ENCODE measurements around the gene ALDH3B2. TPM values are rescaled to one million over a fixed set of nuclear protein-coding genes. Genes with fewer than 3 reads are reported as not detected.
"Not testable (repeated sequence)": the region's sequence is repeated elsewhere in the genome, so short reads cannot be mapped to it uniquely, and the experiment has no call there.

Gene ALDH3B2, protein sequence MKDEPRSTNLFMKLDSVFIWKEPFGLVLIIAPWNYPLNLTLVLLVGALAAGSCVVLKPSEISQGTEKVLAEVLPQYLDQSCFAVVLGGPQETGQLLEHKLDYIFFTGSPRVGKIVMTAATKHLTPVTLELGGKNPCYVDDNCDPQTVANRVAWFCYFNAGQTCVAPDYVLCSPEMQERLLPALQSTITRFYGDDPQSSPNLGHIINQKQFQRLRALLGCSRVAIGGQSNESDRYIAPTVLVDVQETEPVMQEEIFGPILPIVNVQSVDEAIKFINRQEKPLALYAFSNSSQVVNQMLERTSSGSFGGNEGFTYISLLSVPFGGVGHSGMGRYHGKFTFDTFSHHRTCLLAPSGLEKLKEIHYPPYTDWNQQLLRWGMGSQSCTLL
- polyA plus RNA-seq (ENCODE audit: insufficient read length in 4 of 4) = 1 to 10 TPM; 1.9 to 5.4 (median 2.3) TPM

DNA sequence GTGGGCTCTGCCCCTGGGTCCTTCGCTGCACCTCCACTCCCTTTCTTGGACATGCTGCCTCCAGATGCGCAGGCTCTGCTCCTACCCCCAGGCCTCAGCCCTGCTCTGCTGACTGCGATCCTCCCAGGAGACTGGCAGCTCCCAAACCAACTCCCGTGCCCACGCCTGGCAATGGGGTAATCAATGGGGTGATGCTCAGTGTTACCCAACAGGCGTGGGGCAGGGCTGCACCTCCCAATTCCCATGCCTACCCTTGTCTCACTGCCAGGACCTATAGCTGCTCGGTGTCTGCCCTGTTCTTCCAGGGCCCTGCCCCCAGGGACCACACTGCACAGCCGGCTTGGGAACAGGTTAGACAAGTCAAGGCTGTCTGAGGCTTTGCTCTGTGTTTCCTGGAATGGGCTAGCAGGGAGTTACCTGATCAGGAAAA lies at the start of gene ALDH3B2:
TSS of gene ALDH3B2 (minus strand) at position 182 of the 430 bp plus-strand sequence. CDS start 7,688 bp downstream, outside the sequence.
- no peak for DNase-seq (ENCODE audit: low read depth in 4 of 4, low spot score in 2 of 4)

DNA sequence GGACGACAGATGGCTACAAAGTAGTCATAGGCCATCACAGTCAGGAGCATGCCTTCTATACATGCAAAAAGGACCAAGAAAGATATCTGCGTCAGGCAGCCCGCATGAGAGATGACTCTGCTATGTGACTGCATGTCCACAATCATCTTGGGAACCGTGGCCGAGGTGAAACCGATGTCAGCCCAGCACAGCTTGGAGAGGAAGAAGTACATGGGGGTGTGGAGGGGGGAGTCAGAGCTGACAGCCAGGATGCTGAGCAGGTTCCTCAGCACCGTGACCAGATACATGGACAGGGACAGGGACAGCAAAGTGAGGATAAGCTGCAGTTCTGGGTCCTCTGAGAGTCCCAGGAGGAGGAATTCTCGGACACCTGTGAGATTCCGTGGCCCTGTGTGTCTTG lies 48.6 kb upstream of the ALDH3B2 start:
- DNase-seq (ENCODE audit: low read depth in 4 of 4, low spot score in 2 of 4) = not testable (repeated sequence)

DNA sequence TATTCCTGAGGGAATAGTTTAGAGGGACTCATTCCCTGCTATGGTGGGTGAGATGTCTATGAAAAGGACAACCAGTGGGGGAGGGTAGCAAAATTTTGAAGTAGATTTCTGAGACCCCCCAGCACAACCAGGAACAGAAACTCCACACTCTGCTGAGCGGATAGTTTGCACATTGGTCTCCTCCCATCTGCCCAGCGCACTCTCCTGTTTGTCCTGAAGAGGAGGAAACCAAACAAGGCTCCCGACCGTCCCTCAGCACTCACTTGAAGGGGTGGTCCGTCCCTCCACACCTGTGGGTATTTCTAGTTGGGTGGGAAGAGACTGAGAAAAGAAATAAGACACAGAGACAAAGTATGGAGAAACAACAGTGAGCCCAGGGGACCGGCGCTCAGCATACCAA lies 41.8 kb upstream of the ALDH3B2 start:
- not testable (repeated sequence) for DNase-seq (ENCODE audit: low read depth in 4 of 4, low spot score in 2 of 4)

DNA sequence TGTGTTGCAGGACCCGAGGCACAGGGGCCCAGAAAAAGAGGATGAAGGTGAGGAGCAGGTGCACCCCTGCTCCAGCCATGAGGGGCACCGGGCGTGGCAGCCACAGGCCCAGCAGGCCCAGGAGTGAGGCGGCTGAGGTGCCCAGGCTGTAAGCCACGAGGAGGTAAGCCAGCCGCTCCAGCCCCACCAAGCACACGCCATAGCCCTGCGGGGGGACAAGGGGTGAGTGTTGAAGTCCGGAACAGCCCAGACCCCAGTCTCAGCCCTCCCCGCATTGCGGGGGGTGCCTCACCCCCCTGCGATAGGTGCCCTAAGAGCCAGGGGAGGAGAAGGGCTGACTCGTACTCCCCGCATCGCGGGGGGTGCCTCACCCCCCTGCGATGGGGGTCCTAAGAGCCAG lies 41.4 kb upstream of the ALDH3B2 start:
- not testable (repeated sequence) for DNase-seq (ENCODE audit: low read depth in 4 of 4, low spot score in 2 of 4)

DNA sequence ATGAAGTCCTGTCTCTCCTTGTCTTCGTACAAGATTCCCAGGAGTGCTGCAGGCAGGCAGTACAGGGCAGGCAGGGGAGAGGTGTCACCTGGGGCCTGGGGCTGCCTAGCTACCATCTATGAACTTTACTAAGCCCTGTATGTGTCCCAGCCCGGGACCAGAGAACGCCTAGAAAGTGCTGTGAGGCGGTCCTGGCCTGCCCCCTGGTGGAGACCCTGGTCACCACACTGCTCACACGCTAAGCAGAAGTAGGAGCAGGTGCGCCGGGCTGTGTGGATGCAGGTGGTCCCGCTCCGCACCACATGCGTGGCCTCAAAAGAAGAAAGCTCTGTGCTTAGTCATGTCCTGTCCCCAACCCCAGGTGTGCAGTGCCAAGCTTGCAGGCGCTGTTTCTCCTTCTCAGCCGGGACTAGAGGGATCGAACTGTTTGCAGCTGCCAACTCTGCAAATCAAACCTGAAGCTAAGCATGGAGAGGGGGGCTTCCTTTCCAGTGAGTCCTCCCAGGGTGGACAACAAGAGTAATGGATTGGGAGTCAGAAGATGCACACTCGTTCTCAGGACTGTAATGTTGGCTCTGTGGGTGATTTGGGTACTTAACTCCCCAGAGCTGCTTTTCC lies 39.6 kb upstream of the ALDH3B2 start:
- not testable (repeated sequence) for DNase-seq (ENCODE audit: low read depth in 4 of 4, low spot score in 2 of 4)

DNA sequence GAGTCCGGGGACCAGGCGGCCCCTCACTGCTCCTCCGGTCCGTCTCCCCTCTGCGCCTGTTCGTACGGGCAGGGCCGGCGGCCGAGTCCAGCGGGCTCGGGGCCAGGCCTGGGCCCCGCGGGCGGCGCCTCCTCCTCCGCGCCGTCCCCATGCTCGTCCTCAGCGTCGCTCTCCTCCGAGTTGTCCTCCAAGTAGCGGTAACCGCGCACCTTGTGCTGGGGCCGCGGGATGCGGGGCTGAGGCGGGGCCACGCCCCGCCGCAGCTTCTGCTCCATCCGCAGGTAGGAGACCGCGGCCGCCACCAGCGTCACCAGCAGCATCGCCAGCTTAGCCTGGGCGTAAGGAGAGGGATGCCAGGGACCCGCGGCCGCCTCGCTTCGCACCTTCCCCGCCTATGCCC lies 37.3 kb upstream of the ALDH3B2 start:
- DNase-seq (ENCODE audit: low read depth in 4 of 4, low spot score in 2 of 4) = not testable (repeated sequence)

DNA sequence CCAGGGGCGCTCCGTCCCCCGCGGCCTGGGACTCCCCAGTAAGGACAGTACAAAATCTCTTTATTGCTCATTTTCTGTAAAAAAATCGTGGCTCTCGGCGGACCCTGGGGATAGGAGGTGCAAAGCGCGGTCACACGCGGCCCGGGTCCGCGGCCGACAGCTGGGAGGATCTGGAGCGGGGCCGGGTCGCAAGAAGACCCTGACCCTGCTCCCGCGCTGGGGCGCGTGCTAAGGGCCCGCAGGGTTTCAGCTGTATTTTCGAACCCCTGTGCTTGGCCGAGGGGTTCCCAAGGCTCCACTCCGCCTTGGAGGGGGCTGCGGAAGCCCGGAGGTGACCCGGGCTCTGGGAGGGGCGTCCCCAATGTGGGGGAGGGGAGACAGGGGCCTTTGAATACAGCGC lies 36.8 kb upstream of the ALDH3B2 start:
- not testable (repeated sequence) for DNase-seq (ENCODE audit: low read depth in 4 of 4, low spot score in 2 of 4)

DNA sequence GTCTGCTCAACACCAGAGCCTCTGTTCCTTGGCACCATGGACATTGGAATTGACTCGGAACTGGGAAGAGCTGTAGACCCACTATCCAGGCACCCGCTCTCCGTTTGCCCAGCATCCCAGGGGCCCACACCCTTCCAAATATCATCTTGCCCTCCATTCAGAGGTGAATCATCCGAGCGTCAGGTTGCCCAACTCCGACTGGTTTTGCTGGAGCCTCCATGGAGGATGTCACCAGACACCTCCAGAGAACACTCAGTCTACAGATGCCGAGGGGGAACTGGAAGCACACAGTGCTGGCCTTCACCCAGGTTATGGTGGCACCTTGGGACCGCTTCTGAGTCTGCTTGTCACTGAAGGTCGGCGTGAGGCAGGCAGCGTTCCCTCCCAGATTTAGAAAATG lies 35.4 kb upstream of the ALDH3B2 start:
- DNase-seq (ENCODE audit: low read depth in 4 of 4, low spot score in 2 of 4) = not testable (repeated sequence)

DNA sequence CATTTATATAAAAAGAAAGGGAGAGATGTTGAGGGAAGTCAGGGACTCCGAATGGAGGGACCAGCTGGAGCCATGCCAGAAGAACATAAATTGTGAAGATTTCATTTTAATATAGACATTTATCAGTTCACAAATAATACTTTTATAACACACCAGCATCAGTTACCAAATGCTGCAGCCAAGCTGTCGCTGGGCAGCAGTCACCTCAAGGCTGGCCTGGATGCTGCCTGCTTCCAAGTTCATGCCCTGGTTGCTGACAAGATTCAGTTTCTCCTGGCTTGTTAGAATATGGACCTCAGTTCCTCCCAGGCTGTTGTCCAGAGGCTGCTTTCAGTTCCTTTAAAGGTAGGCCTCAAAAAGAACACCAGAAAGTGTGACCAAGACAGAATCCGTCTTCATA lies 30.8 kb upstream of the ALDH3B2 start:
- no peak for DNase-seq (ENCODE audit: low read depth in 4 of 4, low spot score in 2 of 4)

DNA sequence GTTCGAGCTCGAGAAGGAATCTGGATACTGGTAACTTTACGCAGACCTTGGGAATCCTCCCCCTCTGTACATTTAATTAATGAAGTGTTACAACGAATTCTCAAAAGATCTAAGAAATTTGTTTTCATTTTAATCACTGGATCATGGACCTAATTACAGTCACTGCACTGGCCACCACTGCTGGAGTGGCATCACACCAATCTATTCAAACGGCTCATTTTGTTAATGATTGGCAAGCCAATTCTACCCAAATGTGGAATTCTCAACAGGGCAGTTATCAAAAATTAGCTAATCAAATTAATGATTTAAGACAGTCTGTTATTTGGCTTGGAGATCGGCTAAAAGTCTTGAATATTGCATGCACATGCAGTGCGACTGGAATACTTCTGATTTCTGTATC lies 30.1 kb upstream of the ALDH3B2 start:
- no peak for DNase-seq (ENCODE audit: low read depth in 4 of 4, low spot score in 2 of 4)

DNA sequence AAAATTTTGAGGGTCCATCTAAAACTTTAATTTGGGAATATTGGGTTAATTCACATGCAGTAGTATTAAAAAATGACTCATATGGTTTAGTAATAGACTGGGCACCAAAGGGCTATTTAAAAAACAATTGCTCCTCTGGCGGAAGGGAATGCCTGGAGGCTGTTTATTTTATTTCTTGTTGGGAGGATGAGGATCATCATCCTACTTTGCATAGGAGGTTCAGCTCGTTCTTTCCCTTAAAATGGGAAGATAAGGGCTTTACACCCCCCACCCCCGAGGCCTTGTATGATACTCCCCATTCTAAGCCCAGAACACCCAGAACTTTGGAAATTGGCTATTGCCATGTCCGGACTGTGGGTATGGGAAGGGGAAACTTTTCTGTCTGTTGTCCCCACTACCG lies 29.3 kb upstream of the ALDH3B2 start:
- not testable (repeated sequence) for DNase-seq (ENCODE audit: low read depth in 4 of 4, low spot score in 2 of 4)

DNA sequence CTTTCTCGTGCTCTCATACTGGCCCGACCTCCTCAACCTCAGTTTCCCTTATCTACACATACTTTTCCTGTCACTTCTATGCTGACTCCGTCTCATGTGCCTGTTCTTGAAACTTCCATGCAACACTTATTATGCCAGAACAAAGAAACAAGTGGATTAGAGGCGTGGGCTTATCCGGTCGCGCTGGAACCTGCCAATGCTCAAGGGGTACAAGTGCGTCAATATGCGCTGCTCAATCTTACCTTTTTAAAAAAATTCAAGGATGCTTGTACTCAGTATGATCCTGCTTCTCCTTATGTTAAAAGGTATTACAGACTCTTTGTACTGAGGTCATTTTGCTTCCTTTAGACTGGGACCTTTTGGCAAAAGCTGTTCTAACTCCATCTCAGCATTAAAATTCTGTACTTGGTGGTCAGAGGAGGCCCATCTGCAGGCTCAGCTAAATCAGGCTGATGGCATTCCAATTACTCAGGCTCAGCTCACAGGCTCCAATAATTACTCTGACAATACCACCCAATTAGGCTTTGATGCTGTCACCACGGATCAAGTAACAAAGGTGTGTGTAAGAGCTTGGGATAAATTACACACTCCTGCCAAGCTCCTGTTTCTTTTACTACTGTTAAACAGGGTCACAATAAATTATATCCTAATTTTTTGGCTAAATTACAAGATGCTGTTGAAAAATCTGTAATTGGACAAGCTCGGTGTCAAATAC lies 26.3 kb upstream of the ALDH3B2 start:
- DNase-seq (ENCODE audit: low read depth in 4 of 4, low spot score in 2 of 4) = no peak

DNA sequence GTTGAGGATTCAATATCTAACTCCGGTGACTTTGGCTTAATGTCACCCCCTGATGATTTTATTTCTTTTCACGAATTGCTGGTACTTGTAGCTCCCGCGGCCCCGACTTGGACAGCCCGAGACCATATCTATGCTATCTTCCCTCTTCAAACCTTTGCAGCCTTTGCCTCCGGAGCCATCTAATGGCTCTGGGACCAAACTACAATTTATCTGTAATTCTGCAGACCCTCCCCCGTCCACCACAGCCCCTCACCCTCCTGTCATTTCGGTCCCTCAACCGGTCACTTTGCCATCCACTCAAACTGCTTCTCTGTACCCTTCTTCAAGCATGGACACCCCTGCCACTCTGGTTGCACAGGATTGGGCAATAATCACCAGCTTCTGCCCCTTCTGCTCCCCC lies 25.7 kb upstream of the ALDH3B2 start:
- DNase-seq (ENCODE audit: low read depth in 4 of 4, low spot score in 2 of 4) = no peak

DNA sequence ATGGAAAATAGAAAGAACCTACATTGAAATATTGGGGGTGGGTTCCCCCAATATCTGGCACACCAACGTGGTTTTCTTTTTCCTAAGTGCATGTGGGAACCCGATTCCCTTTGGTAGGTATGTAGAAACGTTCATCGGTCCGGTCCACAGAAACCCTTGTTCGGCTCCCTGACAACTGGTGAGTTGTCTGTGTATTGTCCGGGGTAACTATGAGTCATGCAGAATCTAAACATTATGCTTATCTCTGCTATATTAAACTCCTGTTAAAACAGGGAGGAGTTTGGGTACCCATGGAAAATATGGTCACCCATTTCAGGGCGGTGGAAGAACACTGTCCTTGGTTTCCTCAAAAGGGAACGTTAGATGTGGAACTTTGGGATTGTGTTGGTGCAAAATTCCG lies 25.1 kb upstream of the ALDH3B2 start:
- no peak for DNase-seq (ENCODE audit: low read depth in 4 of 4, low spot score in 2 of 4)

DNA sequence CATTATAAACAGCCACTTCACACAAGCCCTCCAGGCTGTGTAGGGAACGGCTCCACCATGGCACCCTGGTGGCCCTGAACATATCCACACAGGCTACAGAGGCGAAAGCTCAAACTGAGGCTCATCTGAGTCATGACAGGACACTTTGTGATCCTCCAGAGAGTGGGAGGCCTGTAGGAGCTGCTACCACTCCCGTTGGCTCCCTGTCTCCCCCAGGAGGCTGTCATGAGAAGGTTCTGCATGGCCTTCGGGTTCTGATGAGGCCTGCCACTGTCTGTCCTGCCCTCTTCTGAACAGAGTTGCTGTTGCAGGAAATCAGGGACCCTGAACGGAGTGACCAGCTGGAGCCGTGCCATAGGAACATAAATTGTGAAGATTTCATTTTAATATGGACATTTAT lies 23.8 kb upstream of the ALDH3B2 start:
- no peak for DNase-seq (ENCODE audit: low read depth in 4 of 4, low spot score in 2 of 4)

DNA sequence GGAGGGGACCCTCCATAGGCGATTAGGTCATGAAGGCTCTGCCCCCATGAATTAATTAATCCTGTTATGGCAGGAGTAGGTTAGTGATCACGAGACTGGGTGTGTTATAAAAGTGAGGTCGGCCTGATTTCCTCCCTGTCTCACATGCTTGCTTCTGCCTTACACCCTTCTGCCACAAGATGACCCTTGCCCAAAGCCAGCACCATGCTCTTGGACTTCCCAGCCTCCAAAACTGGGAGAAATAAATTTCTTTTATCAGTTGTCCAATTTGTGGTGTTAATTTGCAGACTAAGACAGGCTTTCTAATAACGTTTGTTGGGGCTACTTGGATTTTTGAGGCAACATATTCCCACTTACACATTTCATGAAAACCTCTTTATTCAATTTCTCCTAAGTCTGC lies 23.4 kb upstream of the ALDH3B2 start:
- no peak for DNase-seq (ENCODE audit: low read depth in 4 of 4, low spot score in 2 of 4)

DNA sequence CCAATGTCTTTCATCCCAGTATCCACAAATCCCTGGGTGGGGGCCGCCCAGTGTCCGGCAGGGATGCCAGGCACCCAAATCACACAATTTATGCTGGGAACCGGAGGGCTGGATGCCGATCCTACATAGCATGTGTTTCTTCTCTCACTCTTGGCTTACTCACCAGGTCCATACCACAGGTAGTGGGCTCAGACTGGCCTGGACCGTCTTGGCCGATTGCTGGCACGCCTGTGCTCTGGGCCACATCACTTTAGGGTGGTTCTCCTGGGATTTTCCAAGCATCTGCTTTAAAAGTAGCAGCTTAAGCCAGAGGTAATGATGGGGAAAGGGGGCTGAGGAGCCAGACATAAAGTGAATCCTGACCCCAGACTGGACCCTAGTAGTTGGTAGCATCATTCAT lies 22.6 kb upstream of the ALDH3B2 start:
- DNase-seq (ENCODE audit: low read depth in 4 of 4, low spot score in 2 of 4) = no peak

DNA sequence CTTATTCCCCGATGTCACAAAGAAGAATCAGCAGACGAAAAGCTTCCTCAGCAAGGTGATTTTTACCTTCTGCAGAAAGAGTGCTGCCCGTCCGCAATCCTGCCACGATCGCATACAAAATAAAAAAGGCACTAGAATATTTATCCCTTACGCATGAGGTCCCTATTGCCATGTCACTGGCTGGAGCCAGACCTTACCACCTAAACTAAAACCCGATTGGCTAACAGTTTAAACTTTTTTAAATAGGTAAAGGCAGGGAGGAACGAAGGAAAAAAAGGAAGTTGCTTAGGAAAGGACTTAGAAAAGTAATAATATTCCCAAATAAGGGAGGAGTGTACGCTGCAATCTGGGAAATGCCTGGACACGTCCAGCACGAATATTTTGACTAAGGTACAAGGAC lies 21.2 kb upstream of the ALDH3B2 start:
- DNase-seq (ENCODE audit: low read depth in 4 of 4, low spot score in 2 of 4) = no peak

DNA sequence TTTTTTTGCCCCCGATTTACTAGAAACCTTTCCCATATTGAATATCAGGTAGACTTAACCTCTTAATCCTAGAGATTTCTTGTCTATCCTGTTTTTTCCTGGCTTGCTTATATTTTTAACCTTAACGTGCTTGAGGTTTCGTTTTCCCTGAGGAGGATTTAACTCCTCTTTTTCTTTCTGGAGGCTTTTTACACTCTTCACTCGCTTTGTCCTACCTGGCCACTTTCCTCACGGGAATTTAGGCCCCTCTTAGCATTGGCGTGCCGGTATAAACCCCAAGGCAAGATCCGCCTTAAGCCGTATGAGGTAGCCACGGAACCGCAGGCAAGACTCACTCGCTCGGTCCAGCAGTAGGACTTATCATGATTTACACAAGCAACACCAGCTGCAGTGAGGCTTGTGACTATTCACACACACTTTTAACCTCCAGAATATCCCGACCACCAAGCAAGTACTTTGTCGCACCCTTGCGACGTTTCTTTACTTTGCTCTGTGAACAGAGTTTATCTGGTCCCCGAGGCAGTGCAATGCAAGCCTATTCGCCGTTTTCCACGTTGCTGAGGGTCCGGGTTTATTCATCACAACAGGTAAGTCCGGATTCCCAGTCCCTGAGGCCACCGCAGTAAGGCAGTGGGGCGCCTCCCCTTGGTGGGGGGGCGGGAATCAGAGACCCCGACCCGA lies 20.6 kb upstream of the ALDH3B2 start:
- DNase-seq (ENCODE audit: low read depth in 4 of 4, low spot score in 2 of 4) = no peak

DNA sequence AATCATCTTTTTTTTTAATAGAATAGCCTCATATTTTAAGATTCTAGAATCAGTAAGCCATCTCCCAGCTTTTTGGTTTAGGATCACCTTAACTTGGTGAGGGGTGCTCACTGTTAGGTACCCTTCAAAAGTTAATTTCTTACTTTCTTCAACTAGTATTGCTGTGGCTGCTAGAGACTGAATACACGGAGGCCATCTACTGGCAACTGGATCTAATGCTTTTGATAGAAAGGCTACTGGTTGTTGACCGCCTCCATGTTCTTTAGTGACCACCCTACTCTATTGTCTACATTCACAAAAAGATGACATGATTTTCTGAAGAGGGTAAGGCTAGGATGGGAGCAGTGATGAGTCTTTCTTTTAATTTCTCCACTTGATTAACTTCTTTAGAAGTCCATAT lies 16.7 kb upstream of the ALDH3B2 start:
- no peak for DNase-seq (ENCODE audit: low read depth in 4 of 4, low spot score in 2 of 4)

DNA sequence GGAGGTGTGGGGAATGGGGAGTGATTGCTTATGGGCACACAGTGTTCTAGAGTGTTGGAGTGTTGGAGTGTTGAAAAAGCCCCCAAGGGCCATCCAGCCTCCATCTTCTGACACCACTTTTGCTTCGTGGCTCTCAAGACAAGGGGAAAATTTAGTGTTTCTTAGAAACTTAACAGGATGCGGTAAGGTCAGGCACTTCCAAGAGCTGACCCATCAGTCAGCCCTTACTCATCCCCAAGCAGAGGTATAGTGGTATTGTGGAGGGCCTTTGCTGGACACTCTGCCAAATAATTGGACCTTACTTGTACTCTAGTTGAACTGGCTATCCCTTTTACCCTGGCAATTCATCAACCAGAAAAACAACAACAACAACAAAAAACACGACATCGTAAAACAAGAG lies 14.8 kb upstream of the ALDH3B2 start:
- DNase-seq (ENCODE audit: low read depth in 4 of 4, low spot score in 2 of 4) = no peak

All from left renal cortex interstitium (tissue), 4 donors.